ENCODE data around the gene SYT17.

The SYT17 gene

DNA sequence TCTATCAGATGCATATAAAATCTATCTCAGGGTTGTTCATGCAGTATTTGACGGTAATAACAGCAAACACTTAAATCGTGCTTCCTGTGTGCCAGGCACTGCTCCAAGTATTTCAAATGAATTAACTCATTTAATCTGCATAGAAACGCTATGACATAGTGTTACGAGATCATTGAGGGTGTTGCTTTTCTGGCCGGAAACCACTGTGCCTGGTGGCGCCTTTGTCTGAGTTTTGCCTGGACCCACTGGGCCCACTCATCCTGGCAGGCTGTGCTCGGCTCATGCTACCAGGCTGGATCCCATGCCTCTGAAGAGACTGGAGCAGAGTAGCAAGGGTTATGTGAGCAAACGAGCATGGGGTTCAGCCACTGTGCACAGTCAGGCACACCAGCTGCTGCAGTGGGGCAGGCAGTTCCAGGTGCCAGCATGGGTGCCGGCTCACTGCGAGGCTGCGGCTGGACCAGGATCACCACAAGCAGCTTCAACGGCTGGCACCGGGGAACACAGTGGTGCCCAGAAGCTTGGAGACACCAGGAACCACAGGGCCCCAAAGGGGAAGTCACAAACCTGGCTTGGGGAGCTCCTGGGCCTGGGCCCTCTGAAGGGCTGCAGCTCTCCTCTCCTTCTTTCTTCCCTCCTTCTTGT, 71.6 kb downstream of the SYT17 start:
- TF ChIP-seq, protein P1, sequence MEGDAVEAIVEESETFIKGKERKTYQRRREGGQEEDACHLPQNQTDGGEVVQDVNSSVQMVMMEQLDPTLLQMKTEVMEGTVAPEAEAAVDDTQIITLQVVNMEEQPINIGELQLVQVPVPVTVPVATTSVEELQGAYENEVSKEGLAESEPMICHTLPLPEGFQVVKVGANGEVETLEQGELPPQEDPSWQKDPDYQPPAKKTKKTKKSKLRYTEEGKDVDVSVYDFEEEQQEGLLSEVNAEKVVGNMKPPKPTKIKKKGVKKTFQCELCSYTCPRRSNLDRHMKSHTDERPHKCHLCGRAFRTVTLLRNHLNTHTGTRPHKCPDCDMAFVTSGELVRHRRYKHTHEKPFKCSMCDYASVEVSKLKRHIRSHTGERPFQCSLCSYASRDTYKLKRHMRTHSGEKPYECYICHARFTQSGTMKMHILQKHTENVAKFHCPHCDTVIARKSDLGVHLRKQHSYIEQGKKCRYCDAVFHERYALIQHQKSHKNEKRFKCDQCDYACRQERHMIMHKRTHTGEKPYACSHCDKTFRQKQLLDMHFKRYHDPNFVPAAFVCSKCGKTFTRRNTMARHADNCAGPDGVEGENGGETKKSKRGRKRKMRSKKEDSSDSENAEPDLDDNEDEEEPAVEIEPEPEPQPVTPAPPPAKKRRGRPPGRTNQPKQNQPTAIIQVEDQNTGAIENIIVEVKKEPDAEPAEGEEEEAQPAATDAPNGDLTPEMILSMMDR (IDR thresholded peaks at IDR 0.05; ENCODE audit: low read depth, low read length): no peak
- H3K4me3 ChIP-seq (replicated peaks in 1 of 2; ENCODE audit: low read depth in 2 of 2, low read length in 2 of 2): no peak overlapping the region
- DNase-seq (ENCODE audit: low read depth in 2 of 2): no peak

DNA sequence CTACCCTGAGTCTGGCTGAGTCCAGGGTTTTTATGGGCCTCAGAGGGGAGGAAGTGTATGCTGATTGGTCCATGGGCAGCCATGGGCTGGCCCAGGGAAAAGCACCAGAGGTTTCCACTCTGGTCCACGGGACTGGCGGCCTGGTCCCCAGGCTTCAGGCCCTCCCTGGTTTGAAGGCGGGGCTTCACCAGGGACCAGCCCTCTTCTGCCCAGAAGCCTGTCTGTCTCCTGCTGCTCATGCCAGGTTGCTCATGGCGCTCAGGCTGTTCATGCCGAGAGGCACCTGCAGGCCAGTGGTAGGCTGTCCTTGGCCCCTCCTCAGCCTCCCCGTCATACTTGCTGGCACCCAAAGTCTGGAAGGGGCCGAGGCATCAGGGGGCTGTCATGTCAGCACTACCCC, 72.5 kb downstream of the SYT17 start:
- TF ChIP-seq, protein P1 (IDR thresholded peaks at IDR 0.05; ENCODE audit: low read depth, low read length): no peak
- DNase-seq (ENCODE audit: low read depth in 2 of 2): no peak
- no peak overlapping the region for H3K4me3 ChIP-seq (replicated peaks in 1 of 2; ENCODE audit: low read depth in 2 of 2, low read length in 2 of 2)

DNA sequence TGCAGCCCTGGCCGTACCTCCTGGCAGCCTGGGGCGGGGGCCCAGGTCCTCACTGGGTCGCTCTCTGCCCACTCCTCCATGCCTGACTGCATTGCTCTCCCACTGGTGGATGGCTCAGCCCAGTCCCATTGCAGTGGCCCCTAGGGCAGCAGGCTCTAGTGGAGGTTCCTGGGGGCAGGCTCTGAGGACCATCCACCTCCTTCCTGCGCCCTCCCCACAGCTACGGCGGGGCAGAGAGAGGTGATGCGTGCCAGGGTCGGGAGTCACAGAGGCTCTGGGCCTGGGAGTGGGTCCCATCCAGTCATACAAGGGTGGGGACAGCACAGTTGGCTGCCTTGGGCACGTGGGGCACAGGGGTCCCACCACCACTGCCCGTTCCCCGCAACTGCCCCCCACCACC, 73.5 kb downstream of the SYT17 start:
- no peak overlapping the region for H3K4me3 ChIP-seq (replicated peaks in 1 of 2; ENCODE audit: low read depth in 2 of 2, low read length in 2 of 2)
- TF ChIP-seq, protein P1 (IDR thresholded peaks at IDR 0.05; ENCODE audit: low read depth, low read length): no peak
- DNase-seq (ENCODE audit: low read depth in 2 of 2): no peak

DNA sequence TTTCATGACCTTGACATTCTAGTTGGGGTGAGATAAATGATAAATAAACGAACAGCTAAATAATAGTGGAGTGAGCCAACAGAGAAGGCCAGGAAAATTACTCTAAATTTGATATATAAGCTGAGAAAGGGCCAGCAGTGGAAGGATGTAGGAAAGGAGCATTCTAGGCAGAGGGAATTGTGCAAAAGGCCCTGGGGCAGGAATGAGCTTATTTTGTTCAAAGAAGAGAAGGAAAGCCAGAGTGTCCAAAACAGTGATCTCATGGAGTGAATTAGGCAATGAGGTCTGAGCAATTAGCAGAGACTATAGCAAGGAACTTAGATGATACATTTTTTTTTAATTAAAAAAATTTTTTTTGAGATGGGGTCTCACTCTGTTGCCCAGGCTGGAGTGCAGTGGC, 74.1 kb downstream of the SYT17 start:
- DNase-seq (ENCODE audit: low read depth in 2 of 2): no peak
- TF ChIP-seq, protein P1 (IDR thresholded peaks at IDR 0.05; ENCODE audit: low read depth, low read length): no peak
- H3K4me3 ChIP-seq (replicated peaks in 1 of 2; ENCODE audit: low read depth in 2 of 2, low read length in 2 of 2): no peak overlapping the region

DNA sequence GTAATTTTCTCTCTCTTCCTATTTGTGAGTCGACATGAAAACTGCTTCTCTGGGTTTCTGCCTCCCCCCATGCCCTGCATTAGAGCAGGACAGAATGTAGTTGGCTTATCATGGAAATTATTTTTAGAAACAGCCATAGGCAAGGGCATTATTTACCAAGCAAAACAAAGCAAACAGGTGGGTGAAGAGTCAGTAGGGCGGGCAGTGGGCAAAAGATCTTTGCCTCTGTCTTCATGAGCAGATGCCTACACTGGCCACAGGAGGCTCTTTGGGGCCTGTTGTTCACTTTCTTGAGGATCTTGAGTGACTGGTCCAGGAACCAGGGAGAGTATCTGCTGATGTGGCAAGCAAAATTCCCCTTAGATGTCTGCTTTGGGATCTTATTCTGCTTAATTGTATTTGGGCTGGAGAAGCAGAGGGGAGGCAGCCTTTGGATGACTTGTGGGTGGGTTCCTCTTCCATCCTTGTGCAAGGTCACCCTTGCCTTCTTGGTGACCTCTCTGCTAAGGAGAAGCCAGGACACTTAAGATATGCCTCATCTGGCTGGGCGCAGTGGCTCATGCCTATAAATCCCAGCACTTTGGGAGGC, 75.0 kb downstream of the SYT17 start:
- H3K4me3 ChIP-seq (replicated peaks in 1 of 2; ENCODE audit: low read depth in 2 of 2, low read length in 2 of 2): no peak overlapping the region
- TF ChIP-seq, protein P1 (IDR thresholded peaks at IDR 0.05; ENCODE audit: low read depth, low read length): no peak
- DNase-seq (ENCODE audit: low read depth in 2 of 2): no peak

DNA sequence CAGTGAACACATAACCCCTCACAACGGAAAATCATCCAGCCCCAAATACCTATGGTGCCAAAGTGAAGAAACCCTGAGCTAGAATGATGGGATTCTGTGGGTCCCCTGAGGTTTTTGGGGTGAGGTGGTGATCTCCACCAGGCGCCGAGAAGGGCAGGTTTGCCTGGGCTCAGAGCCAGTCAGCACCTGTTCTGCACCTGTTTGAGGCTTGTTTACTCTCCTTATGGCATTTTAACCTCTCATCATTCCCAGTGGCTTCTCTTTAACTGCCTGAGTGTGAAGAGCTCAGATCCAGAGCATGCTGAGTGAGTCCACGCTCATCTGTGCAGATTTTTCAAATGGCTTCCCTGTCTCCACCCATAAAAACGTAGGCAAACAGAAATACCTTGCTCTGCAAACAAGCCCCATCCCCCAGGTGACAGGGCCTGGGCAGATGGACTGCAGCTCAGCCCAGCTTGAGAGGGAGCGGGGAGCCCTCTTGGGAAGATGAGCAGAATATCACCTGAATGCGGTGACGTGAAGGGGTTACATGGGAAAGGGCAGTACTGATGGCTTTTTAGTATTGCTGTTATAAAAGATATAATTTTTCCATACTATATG, 77.4 kb downstream of the SYT17 start:
- H3K4me3 ChIP-seq (replicated peaks in 1 of 2; ENCODE audit: low read depth in 2 of 2, low read length in 2 of 2): no peak overlapping the region
- no peak for DNase-seq (ENCODE audit: low read depth in 2 of 2)
- TF ChIP-seq, protein P1 (IDR thresholded peaks at IDR 0.05; ENCODE audit: low read depth, low read length): no peak
